Stimulated activated CD4-positive, alpha-beta T cell treated with anti-CD3 and anti-CD28 coated beads, Interleukin-12 subunit alpha, Interleukin-12 subunit beta, amount 100 ng/mL, for 24 hours (primary cell): Measurements from ENCODE around the gene LTBP1.

Experiments
- DNase-seq, 2 experiments: peaks; one replicate each; pipeline ENCODE4 v3.0.0-alpha.2; 2020; ENCODE audit warnings: low read depth in 2 of 2

Gene LTBP1

GRCh38 chr2:33011941-33012340 is 65.2 kb downstream of the LTBP1 start:
- no peak for DNase-seq

GRCh38 chr2:33013684-33014110 is 66.9 kb downstream of the LTBP1 start:
- DNase-seq = no peak

- no peak for DNase-seq
Measured at GRCh38 chr2:33014268-33014667, 67.5 kb downstream of the LTBP1 start.

GRCh38 chr2:33015421-33016142 is 68.8 kb downstream of the LTBP1 start:
- DNase-seq = no peak

- no peak for DNase-seq
Measured at GRCh38 chr2:33018271-33018670, 71.5 kb downstream of the LTBP1 start.

- no peak for DNase-seq
Measured at GRCh38 chr2:33019796-33020195, 73.0 kb downstream of the LTBP1 start.

GRCh38 chr2:33020883-33021282 is 74.1 kb downstream of the LTBP1 start:
- no peak for DNase-seq

GRCh38 chr2:33021542-33022227 is 74.9 kb downstream of the LTBP1 start:
- no peak for DNase-seq

- no peak for DNase-seq
Measured at GRCh38 chr2:33022395-33022985, 75.7 kb downstream of the LTBP1 start.

- DNase-seq = no peak
Measured at GRCh38 chr2:33022989-33023727, 76.4 kb downstream of the LTBP1 start.

- no peak for DNase-seq
Measured at GRCh38 chr2:33023728-33024500, 77.2 kb downstream of the LTBP1 start.

GRCh38 chr2:33024758-33025157 is 78.0 kb downstream of the LTBP1 start:
- DNase-seq = no peak

- DNase-seq = no peak
Measured at GRCh38 chr2:33029459-33029858, 82.7 kb downstream of the LTBP1 start.

- DNase-seq = no peak
Measured at GRCh38 chr2:33029926-33030325, 83.2 kb downstream of the LTBP1 start.

- no peak for DNase-seq
Measured at GRCh38 chr2:33030326-33030725, 83.6 kb downstream of the LTBP1 start.

- DNase-seq = no peak
Measured at GRCh38 chr2:33032245-33032644, 85.5 kb downstream of the LTBP1 start.

- DNase-seq = no peak
Measured at GRCh38 chr2:33033606-33034081, 86.9 kb downstream of the LTBP1 start.

GRCh38 chr2:33034784-33035183 is 88.0 kb downstream of the LTBP1 start:
- no peak for DNase-seq

GRCh38 chr2:33038230-33038629 is 91.5 kb downstream of the LTBP1 start:
- no peak for DNase-seq

- no peak for DNase-seq
Measured at GRCh38 chr2:33038799-33039198, 92.0 kb downstream of the LTBP1 start.

GRCh38 chr2:33040541-33040940 is 93.8 kb downstream of the LTBP1 start:
- no peak for DNase-seq
